Fibroblast of skin of back (primary cell): ENCODE measurements around the gene IFITM2. TPM values are rescaled to one million over a fixed set of nuclear protein-coding genes. Genes with fewer than 3 reads are reported as not detected.

ENCODE experiments used
- DNase-seq: peaks from one replicate; pipeline ENCODE4 v3.0.0-alpha.2; 2013
- polyA plus RNA-seq, 2 experiments: library from polyadenylated mRNA; unstranded; fragments of 120-200 nt; gene quantifications; one replicate each; pipeline ENCODE4 v1.2.1, GENCODE V29; 2013; ENCODE audit not compliant: insufficient read length in 2 of 2

Gene IFITM2
- polyA plus RNA-seq (2013, experiment 1 of 2; ENCODE audit: insufficient read length) = 141 TPM
- 270 TPM for polyA plus RNA-seq (2013, experiment 2 of 2; ENCODE audit: insufficient read length)

GRCh38 chr11:307766-308708 is at the start of gene IFITM2:
IFITM2 (plus strand) TSS chr11:307816; CDS start chr11:308193, 377 bp downstream.
- peak; percentile 77 for DNase-seq

GRCh38 chr11:259413-259812 is 48.2 kb upstream of the IFITM2 start:
- DNase-seq = no peak

- no peak for DNase-seq
Measured at GRCh38 chr11:261624-262023, 46.0 kb upstream of the IFITM2 start.

GRCh38 chr11:266676-267439 is 40.8 kb upstream of the IFITM2 start:
- DNase-seq = no peak

GRCh38 chr11:267491-267994 is 40.1 kb upstream of the IFITM2 start:
- DNase-seq = no peak

- DNase-seq = peak; percentile 11
Measured at GRCh38 chr11:268716-269145, 38.9 kb upstream of the IFITM2 start.

GRCh38 chr11:269146-269890 is 38.3 kb upstream of the IFITM2 start:
- DNase-seq = no peak

- no peak for DNase-seq
Measured at GRCh38 chr11:270451-271318, 36.9 kb upstream of the IFITM2 start.

GRCh38 chr11:271319-271715 is 36.3 kb upstream of the IFITM2 start:
- no peak for DNase-seq

- DNase-seq = no peak
Measured at GRCh38 chr11:272195-272930, 35.3 kb upstream of the IFITM2 start.

- DNase-seq = no peak
Measured at GRCh38 chr11:272931-273198, 34.8 kb upstream of the IFITM2 start.

- DNase-seq = no peak
Measured at GRCh38 chr11:276219-276618, 31.4 kb upstream of the IFITM2 start.

- DNase-seq = no peak
Measured at GRCh38 chr11:278001-278951, 29.3 kb upstream of the IFITM2 start, which contains the start of gene NLRP6. NLRP6 (plus strand) TSS chr11:278407; CDS start chr11:278570, 163 bp downstream.

GRCh38 chr11:279040-279965 is 28.3 kb upstream of the IFITM2 start:
- no peak for DNase-seq

GRCh38 chr11:279966-280705 is 27.5 kb upstream of the IFITM2 start:
- peak; percentile 24 for DNase-seq

GRCh38 chr11:280706-281485 is 26.7 kb upstream of the IFITM2 start:
- DNase-seq = no peak
